Erythroblast (primary cell): ENCODE measurements around the gene GNRHR.

Source experiments
- GATA1 ChIP-seq: IDR thresholded peaks from 2 replicates; pipeline ENCODE4 v1.6.1; 2011; ENCODE audit warnings: low read depth, mild to moderate bottlenecking, control low read depth, low read length, moderate library complexity
- POLR2A ChIP-seq: IDR thresholded peaks from 2 replicates; pipeline ENCODE4 v1.6.1; 2011; ENCODE audit warnings: mild to moderate bottlenecking, low read length

DNA sequence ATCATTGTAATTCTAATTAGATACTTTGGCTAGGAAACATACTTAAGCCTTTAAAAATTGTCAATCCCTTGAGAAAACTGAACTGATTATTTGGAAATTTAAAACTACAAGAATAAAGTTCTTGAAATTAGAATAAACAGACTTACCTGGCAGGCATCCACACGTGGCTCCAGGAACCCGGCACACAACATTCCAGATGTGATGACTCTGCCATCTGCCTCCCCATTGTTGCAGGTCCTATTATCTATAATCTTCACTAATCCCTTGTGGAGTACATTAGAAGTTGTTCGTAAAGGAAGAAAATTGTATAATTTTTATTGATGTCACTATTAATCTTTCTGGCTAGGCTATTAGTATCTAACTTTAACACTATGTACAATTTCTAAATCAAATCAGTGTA is 16.2 kb upstream of the GNRHR start:
- TF ChIP-seq POLR2A (no peak), GATA1 (no peak)
